Uterus (tissue), 2 donors: ENCODE measurements around the gene NT5DC3.

Experiments
- CTCF ChIP-seq, 4 experiments: fragments of 200-600 bp in 2 of 4; fragments of 450-650 bp in 2 of 4; sonication (generic) in 2 of 4; IDR thresholded peaks; one replicate each; pipeline ENCODE4 v1.5.1; 2016 to 2019; ENCODE audit warnings: antibody characterized with exemption in 4 of 4, mild to moderate bottlenecking in 2 of 4, moderate library complexity in 1 of 4
- POLR2A ChIP-seq, 2 donors: fragments of 450-650 bp; IDR thresholded peaks; one replicate each; pipeline ENCODE4 v1.6.1; 2016; ENCODE audit warnings: antibody characterized with exemption in 2 of 2, mild to moderate bottlenecking in 1 of 2, moderate library complexity in 1 of 2

GRCh38 chr12:103877288-103877687 lies 36.3 kb upstream of the NT5DC3 start:
- TF ChIP-seq POLR2A (IDR thresholded peaks at IDR 0.05) (no peak), CTCF (IDR thresholded peaks at IDR 0.05) (no peak)
